Activated naive CD8-positive, alpha-beta T cell treated with anti-CD3 and anti-CD28 coated beads for 36 hours (primary cell): ENCODE data around the gene SNU13. TPM values are rescaled to one million over a fixed set of nuclear protein-coding genes. Genes with fewer than 3 reads are reported as not detected.
A peak's percentile ranks its signal among the peaks of the same experiment; 100 is the strongest.
"Not testable (repeated sequence)": the region's sequence is repeated elsewhere in the genome, so short reads cannot be mapped to it uniquely, and the experiment has no call there.

ENCODE experiments used
- DNase-seq: peaks from one replicate; pipeline ENCODE4 v3.0.0; 2021
- H3K27ac Mint-ChIP-seq: one replicate; pipeline ENCODE4 v1.8.0; 2022; ENCODE audit warnings: mild to moderate bottlenecking, moderate library complexity, mixed read lengths
- H3K27me3 Mint-ChIP-seq: one replicate; pipeline ENCODE4 v1.8.0; 2022; ENCODE audit warnings: mild to moderate bottlenecking, mixed read lengths
- H3K36me3 Mint-ChIP-seq: one replicate; pipeline ENCODE4 v1.8.0; 2021; ENCODE audit warnings: mild to moderate bottlenecking, mixed read lengths
- H3K4me1 Mint-ChIP-seq: one replicate; pipeline ENCODE4 v1.8.0; 2021; ENCODE audit warnings: mixed read lengths
- H3K4me3 Mint-ChIP-seq: one replicate; pipeline ENCODE4 v1.8.0; 2022; ENCODE audit warnings: mild to moderate bottlenecking, moderate library complexity, mixed read lengths
- H3K9me3 Mint-ChIP-seq: one replicate; pipeline ENCODE4 v1.8.0; 2022; ENCODE audit warnings: mixed read lengths
- total RNA-seq, 2 experiments: library from RNA; stranded (reverse); gene quantifications; one replicate each; pipeline ENCODE4 v1.2.3, GENCODE V29; 2021

SNU13 gene
- total RNA-seq, 2 experiments from 2014 or later, result 339 to 357 TPM

DNA sequence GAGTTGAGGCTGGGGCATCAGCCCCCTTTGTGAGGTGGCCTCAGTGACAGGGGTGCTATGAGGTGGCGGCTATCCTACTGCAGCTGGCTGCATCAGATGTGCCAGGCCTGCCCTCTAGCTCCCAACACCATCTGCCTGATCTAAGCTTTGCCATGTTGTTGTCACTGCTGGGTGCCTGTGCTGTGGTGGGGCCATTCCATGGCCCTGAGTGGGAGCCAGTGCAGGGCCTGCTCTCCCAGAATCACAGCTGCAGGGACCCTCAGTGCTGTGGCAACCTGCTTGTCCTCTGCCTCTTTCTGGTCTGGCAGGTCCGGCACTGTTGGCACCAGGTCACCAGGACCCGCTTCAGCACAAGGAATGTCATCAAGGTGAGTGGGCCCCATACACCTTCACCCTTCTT is 1.8 kb upstream of the SNU13 start:
- Mint-ChIP-seq H3K27me3 (no peaks in the 10 kb centered on the region), H3K27ac (peak overlapping the region; percentile 98), H3K9me3 (no peaks in the 10 kb centered on the region), H3K4me1 (peaks cover 11% of the 10 kb centered on the region), H3K36me3 (peaks cover 18% of the 10 kb centered on the region), H3K4me3 (no peak overlapping the region)
- no peak for DNase-seq

DNA sequence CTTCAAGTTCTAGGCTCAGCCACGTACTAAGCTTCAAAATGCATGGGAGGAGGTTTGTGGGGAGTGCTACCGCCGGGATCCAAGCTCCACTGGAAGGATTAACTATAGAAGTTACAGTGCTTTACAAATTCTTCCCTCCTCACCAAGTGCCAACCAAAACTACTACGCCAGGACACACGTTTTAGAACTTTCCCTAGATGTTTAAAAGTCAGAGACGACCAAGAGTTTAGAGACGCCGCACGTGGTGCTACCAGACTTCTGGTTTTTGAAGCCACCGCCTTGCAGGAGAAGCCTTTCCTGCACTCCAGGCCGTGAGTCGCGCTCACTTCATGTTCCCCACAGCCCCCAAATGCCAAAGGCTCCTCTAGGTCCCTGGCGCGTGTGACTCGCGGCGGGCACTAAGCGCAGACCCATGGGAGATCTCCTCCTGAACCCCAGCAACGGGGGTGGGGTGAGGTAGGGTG is 734 bp downstream of the SNU13 start:
- Mint-ChIP-seq H3K27ac (peak overlapping the region; percentile 98), H3K4me3 (peak overlapping the region; percentile 95), H3K36me3 (peaks cover 19% of the 10 kb centered on the region), H3K9me3 (no peaks in the 10 kb centered on the region), H3K27me3 (no peaks in the 10 kb centered on the region), H3K4me1 (peaks cover 17% of the 10 kb centered on the region)
- DNase-seq, result peak; percentile 27

DNA sequence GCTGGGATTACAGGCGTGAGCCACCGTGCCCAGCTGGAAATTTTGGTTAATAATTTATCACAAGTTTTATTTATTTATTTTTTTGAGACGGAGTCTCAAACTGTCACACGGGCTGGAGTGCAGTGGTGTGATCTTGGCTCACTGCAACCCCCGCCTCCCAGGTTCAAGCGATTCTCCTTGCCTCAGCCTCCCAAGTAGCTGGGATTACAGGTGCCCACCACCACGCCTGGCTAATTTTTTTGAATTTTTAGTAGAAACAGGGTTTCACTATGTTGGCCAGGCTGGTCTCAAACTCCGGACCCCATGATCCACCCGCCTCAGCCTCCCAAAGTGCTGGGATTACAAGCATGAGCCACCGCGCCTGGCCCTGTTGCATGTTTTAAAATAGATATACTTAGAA is 1.8 kb downstream of the SNU13 start:
- not testable (repeated sequence) for H3K27me3 Mint-ChIP-seq, DNase-seq, H3K9me3 Mint-ChIP-seq
- Mint-ChIP-seq H3K4me1 (peaks cover 20% of the 10 kb centered on the region), H3K27ac (peak overlapping the region; percentile 20), H3K36me3 (peaks cover 24% of the 10 kb centered on the region), H3K4me3 (peak overlapping the region; percentile 95)

DNA sequence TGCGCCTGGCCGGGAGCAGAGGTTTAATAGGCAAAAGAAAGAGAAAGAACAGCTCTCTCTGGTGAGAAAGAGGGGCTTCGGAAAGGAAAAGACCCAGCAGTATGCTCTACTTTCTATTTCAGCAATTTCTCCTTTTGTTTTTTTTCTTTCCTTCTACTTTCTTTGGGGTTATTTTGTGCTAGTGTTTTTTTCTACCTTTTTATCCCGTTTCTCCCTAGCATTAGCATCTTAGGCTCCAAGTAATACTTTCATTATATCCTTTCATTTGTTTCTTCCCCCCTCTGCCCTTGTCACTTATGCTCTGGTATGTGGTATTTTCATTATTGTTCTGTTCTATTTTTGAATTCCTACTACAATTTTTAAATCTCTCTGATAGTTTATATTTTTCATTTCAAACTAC is 4.5 kb downstream of the SNU13 start:
- H3K4me3 Mint-ChIP-seq, result no peak overlapping the region
- H3K36me3 Mint-ChIP-seq, result peaks cover 31% of the 10 kb centered on the region
- H3K27ac Mint-ChIP-seq, result no peak overlapping the region
- H3K9me3 Mint-ChIP-seq, result no peaks in the 10 kb centered on the region
- no peaks in the 10 kb centered on the region for H3K27me3 Mint-ChIP-seq
- no peak for DNase-seq
- H3K4me1 Mint-ChIP-seq, result peaks cover 22% of the 10 kb centered on the region

DNA sequence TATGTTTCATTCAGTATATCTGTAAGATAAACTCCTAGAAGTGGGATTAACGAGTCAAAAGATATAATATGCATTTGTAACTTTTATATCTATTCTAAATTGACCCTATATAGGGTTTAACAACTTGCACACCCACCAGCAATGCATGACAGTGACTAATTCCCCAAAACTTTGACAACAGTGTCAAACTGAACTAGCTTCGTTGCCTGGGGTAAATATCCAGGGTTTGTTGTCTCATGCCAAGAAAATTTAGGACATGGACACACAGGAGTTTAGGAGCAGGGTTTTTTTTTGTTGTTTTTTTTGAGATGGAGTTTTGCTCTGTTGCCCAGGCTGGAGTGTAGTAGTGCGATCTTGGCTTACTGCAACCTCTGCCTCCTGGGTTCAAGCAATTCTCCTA is 5.1 kb downstream of the SNU13 start:
- peaks cover 31% of the 10 kb centered on the region for H3K36me3 Mint-ChIP-seq
- peaks cover 22% of the 10 kb centered on the region for H3K4me1 Mint-ChIP-seq
- H3K4me3 Mint-ChIP-seq, result no peak overlapping the region
- H3K27ac Mint-ChIP-seq, result no peak overlapping the region
- DNase-seq, result no peak
- no peaks in the 10 kb centered on the region for H3K9me3 Mint-ChIP-seq
- H3K27me3 Mint-ChIP-seq, result no peaks in the 10 kb centered on the region

DNA sequence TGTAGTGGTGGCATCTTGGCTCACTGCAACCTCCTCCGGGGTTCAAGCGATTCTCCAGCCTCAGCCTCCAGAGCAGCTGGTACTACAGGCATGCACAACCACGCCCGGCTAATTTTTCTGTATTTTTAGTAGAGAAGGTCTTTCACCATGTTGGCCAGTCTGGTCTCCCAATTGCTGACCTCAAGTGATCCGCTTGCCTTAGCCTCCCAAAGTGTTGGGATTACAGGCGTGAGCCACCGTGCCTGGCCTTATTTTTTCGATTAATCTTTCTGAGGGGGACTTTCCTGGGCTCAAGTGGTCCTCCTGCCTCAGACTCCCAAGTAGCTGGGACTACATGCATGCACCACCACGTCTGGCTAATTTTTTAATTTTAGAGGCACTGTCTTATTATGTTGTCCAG is 5.6 kb downstream of the SNU13 start:
- Mint-ChIP-seq H3K4me3 (peak overlapping the region; percentile 94), H3K27ac (peak overlapping the region; percentile 97), H3K9me3 (no peaks in the 10 kb centered on the region), H3K27me3 (no peaks in the 10 kb centered on the region), H3K4me1 (peaks cover 27% of the 10 kb centered on the region), H3K36me3 (peaks cover 33% of the 10 kb centered on the region)
- no peak for DNase-seq

DNA sequence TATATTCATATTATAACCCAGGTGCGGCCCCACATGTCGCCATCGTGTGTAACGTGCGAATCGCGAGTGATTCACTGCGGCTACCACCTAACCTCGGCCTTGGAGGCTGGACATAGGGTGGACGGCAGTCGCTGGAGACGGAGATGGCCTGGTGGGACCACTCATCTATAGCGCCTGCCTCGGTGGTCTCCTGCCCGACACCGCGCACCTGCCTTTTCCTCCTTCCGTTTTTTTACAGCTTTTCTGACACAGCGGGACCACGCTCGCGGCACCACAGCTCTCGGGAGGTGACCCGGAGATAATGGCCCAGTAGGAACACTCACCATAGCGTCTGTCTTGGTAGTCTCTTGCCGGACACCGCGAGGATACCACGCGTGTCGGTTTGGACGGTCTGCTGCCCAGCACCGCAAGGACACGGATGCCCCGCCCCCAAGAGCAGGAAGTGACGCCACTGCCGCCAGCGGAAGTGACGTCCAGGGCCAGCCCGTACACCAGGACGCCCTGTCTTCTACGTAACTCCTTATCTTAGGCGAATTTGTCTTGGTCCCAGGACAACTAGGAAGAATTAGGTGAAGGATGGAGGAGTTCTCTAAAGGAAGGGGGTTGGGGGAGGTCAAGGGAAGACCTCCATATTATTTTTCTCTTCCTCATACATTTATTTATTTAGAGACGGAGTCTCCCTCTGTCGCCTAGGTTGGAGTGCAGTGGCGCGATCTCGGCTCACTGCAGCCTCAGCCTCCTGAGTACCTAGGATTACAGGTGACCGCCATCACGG is 6.4 kb downstream of the SNU13 start:
- Mint-ChIP-seq H3K27me3 (no peaks in the 10 kb centered on the region), H3K27ac (peak overlapping the region; percentile 97), H3K4me1 (peaks cover 27% of the 10 kb centered on the region), H3K36me3 (peaks cover 31% of the 10 kb centered on the region), H3K9me3 (no peaks in the 10 kb centered on the region), H3K4me3 (peak overlapping the region; percentile 94)
- peak; percentile 85 for DNase-seq

DNA sequence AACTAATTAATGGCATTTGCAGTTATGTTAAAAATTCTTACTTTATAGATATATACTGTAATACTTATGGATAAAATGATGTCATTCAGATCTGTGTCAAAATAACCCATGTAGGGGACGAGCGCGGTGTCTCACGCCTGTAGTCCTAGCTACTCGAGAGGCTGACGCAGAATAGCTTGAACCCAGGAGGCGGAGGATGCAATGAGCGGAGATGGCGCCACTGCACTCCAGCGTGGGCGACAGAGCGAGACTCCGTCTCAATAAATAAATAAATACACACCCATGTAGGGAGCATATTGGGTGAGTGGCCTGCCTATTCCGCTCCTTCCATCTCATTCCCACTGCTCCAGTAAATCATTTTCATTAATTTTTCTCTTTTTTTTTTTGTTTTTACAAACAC is 7.1 kb downstream of the SNU13 start:
- H3K4me3 Mint-ChIP-seq, result peak overlapping the region; percentile 94
- H3K9me3 Mint-ChIP-seq, result no peaks in the 10 kb centered on the region
- peaks cover 33% of the 10 kb centered on the region for H3K36me3 Mint-ChIP-seq
- peak overlapping the region; percentile 97 for H3K27ac Mint-ChIP-seq
- H3K27me3 Mint-ChIP-seq, result no peaks in the 10 kb centered on the region
- H3K4me1 Mint-ChIP-seq, result peaks cover 25% of the 10 kb centered on the region
- DNase-seq, result no peak

DNA sequence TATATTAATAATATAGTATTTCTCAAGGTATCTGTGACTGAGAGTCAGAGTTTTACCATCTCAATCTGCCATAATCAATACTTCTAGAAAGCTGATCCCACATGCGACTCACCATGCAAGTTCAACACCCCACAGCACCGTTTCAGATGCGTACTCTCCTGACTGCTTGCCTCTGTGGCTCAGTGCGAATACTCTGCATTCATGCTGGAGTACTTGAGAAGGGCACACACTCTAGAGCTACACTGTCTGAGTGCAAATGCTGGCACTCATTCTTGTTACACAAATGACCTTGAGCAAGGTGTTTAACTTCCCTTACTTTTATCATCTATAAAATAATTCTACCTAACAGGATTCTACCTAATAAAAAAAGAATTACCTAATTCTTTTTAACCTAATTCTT is 12.5 kb downstream of the SNU13 start:
- DNase-seq, result no peak
- no peaks in the 10 kb centered on the region for H3K27me3 Mint-ChIP-seq
- H3K36me3 Mint-ChIP-seq, result peaks cover 42% of the 10 kb centered on the region
- no peak overlapping the region for H3K27ac Mint-ChIP-seq
- H3K4me1 Mint-ChIP-seq, result peaks cover 19% of the 10 kb centered on the region
- H3K4me3 Mint-ChIP-seq, result no peak overlapping the region
- H3K9me3 Mint-ChIP-seq, result no peaks in the 10 kb centered on the region

DNA sequence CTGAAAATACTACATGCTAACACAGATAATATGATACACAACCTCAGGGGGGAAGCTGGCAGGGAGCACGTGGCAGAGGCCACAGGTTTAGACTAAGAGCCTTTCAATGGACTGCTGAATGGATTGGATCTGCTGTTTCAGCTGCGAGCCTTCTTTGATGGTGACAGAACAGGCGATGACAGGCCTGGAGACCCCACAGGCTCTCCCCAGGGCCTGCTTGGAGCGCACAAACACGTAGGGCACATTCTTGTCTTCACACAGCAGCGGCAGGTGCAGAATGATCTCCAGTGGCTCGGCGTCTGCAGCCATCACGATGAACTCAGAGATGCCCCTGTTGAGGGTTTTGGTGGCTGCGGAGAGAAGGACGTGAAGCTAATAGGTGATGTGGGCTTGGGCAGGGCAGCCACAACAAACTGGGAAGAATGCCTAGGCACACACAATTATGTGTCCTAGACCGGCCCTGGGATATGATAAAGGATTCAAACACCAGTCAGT is 13.8 kb downstream of the SNU13 start:
- H3K4me1 Mint-ChIP-seq, result peaks cover 10% of the 10 kb centered on the region
- no peaks in the 10 kb centered on the region for H3K9me3 Mint-ChIP-seq
- H3K4me3 Mint-ChIP-seq, result no peak overlapping the region
- peaks cover 36% of the 10 kb centered on the region for H3K36me3 Mint-ChIP-seq
- DNase-seq, result no peak
- no peak overlapping the region for H3K27ac Mint-ChIP-seq
- H3K27me3 Mint-ChIP-seq, result no peaks in the 10 kb centered on the region

DNA sequence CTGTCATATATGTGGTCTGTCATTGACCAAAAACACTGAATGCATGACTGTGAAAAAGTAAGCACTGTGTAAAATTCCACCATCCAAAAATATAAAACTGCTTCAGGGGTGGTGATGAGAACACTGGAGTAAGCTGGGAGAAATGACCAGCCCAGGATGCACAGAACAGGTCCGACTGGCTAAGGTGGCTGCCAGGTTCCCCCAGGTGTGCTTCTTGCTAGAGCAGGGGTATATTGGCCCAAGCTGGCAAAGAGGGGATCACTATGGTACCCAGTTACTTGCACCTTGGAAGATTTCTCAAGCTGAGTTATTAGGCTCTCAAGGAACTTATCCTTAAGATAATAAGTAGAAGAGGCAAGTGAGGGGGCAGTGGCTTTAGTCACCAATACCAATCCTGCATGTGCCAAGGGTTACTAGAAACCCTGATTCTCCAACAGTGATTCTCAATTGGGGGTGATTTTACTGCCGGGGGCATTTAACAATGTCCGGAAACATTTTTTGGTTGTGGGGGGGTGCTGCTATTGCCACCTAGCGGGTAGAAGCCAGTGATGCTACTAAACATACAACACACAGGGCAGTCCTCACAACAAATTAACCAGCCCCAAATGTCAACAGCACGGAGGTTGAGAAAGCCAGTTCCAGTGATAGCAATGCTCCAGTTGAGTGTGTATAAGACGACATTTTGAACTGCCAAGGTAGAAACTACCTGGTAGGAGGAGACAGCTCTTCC is 15.7 kb downstream of the SNU13 start:
- Mint-ChIP-seq H3K4me1 (peaks cover 8% of the 10 kb centered on the region), H3K36me3 (peaks cover 27% of the 10 kb centered on the region), H3K27ac (no peak overlapping the region), H3K27me3 (no peaks in the 10 kb centered on the region), H3K9me3 (no peaks in the 10 kb centered on the region), H3K4me3 (no peak overlapping the region)
- DNase-seq, result no peak

DNA sequence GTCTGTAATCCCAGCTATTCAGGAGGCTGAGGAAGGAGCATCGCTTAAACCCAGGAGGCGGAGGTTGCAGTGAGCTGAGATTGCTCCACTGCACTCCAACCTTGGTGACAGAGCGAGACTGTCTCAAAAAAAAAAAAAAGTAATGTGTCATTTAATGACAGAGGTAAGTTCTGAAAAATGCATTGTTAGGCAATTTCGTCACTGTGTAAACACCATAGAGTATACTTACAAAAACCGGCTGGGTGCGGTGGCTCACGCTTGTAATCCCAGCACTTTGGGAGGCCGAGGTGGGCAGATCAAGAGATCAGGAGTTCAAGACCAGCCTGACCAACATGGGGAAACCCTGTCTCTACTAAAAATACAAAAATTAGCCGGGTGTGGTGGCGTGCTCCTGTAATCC is 16.6 kb downstream of the SNU13 start:
- H3K27me3 Mint-ChIP-seq, DNase-seq, H3K27ac Mint-ChIP-seq, H3K9me3 Mint-ChIP-seq, H3K4me3 Mint-ChIP-seq: not testable (repeated sequence)
- peaks cover 23% of the 10 kb centered on the region for H3K36me3 Mint-ChIP-seq
- peaks cover 13% of the 10 kb centered on the region for H3K4me1 Mint-ChIP-seq

DNA sequence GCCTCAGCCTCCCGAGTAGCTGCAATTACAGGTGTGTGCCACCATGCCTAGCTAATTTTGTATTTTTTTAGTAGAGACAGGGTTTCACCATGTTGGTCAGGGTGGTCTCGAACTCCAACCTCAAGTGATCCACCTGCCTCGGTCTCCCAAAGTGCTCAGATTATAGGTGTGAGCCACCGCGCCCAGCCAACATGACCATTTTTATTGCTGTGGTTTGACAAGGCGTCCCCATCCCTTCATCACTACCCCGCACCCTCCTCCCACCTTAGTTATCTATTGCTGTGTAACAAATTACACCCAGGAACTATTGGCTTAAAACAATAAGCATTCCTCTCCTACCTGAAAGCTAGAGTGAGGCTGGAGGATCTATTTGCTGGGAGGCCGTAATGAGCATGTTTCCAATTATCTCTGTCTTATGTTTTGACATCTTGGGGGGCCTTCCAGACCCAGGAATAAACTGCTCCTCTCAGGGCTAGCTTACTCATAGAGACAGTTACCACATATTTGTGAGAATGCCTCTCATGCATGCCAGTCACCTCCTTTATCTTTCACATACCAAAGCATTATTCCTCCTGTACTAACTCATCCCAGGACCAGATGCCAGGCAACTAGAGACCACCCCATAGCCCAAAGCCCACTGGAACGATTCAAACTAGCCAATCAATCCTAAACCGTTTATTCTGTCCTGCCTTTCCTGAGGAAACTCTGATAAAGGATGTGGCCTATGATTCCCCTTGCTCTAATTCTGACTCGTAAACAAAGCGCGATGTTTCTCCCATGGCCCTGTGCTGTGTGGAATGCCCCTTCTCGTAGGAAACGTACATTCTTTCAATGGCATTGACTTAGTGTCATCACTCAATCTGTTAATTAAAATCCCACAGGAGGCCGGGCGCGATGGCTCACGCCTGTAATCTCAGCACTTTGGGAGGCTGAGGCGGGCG is 19.4 kb downstream of the SNU13 start:
- peaks cover 20% of the 10 kb centered on the region for H3K36me3 Mint-ChIP-seq
- H3K4me3 Mint-ChIP-seq, result no peak overlapping the region
- no peaks in the 10 kb centered on the region for H3K27me3 Mint-ChIP-seq
- no peak overlapping the region for H3K27ac Mint-ChIP-seq
- DNase-seq, result no peak
- H3K4me1 Mint-ChIP-seq, result peaks cover 17% of the 10 kb centered on the region
- H3K9me3 Mint-ChIP-seq, result no peaks in the 10 kb centered on the region

DNA sequence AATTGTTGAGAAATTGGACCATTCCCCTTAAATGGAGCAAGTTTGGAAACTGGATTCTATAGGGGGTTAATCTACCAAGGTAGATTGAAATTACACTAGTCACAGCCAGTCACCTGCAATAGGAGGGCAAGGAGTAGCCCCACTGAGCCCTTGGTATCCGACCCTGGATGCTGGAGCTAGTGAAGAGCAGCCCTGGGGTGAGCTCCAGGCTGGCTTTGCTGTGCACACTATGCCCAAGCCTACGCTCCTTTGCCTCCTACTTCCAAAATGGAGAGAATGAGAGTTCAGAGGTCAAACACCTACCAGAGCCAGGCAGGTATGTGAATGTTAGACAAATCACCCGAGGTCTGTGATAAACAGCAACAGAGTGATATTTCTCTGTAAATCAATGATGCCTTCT is 23.7 kb downstream of the SNU13 start:
- Mint-ChIP-seq H3K36me3 (peaks cover 21% of the 10 kb centered on the region), H3K4me3 (no peak overlapping the region), H3K27me3 (no peaks in the 10 kb centered on the region), H3K27ac (peak overlapping the region; percentile 74), H3K4me1 (peaks cover 15% of the 10 kb centered on the region), H3K9me3 (no peaks in the 10 kb centered on the region)
- no peak for DNase-seq

DNA sequence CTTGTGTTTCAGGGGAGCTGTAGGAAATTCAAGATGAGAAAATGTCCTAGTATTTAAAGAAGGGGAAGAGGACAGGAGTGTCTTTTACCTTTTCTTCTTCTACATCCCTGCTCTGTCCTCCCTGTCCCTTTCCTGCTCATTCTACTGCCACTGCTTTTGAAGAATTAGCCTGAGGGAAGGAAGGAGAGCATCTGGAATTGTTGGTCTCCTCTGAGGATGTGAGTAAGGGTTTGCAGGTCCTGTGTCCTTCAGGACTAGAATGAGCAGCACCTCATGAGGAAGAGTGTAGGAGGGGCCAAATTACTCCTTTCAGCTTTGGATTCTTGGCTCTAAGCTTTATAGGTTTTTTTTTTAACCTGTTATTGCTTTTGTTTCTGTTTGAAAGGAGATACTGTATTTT is 24.2 kb downstream of the SNU13 start:
- Mint-ChIP-seq H3K9me3 (no peaks in the 10 kb centered on the region), H3K36me3 (peaks cover 21% of the 10 kb centered on the region), H3K4me1 (peaks cover 15% of the 10 kb centered on the region), H3K4me3 (no peak overlapping the region), H3K27ac (peak overlapping the region; percentile 52), H3K27me3 (no peaks in the 10 kb centered on the region)
- no peak for DNase-seq
